Measurements from ENCODE around the gene BPHL. TPM values are rescaled to one million over a fixed set of nuclear protein-coding genes. Genes with fewer than 3 reads are reported as not detected.

The BPHL gene
- total and polyA plus RNA-seq, 2 of the 4 experiments (the other 2 are of a cell fraction): 14.7 to 16.3 TPM

DNA sequence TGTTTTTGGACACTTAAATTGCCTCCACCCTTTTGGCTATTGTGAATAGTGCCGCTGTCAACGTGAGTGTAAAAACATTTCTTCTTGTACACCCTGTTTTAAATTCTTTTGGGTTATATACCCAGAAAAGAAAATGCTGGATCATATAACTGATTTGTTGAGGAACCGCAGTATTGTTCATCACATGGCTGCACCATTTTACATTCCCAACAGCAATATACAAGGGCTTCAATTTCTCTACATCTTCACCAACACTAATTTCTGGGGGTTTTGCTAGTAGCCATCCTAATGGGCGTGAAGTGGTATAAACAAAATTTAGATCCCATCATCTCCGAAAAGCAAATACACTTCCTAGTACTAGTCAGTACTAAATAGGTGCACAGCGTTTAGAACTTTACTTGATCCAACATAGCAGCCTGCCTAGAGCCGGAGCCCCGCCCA is 579 bp upstream of the BPHL start:
- H3K79me1 ChIP-seq (ENCODE audit: low read depth in 1 of 2, low read length in 2 of 2): peaks cover 8 to 12% of the 10 kb centered on the region in 2 experiments
- no peak overlapping the region for H2BK15ac ChIP-seq (ENCODE audit: low read depth, low read length)
- 0 out of 2 replicates have a peak overlapping the region, but pooled peaks have one; percentile 11 for H3K14ac ChIP-seq (replicated peaks; ENCODE audit: low read depth, low read length)
- H4K91ac ChIP-seq (ENCODE audit: insufficient read depth, low read depth, low read length): no peak overlapping the region
- H3K4me2 ChIP-seq (ENCODE audit: low read depth, low read length): peak overlapping the region; percentile 80
- no peaks in the 10 kb centered on the region for H3K4me1 ChIP-seq (ENCODE audit: control insufficient read depth, insufficient read depth, low read length)
- H3K4me3 ChIP-seq (ENCODE audit: insufficient read depth, low read depth, low read length): peak overlapping the region; percentile 72
- no peak for TF ChIP-seq RFX5 (IDR thresholded peaks at IDR 0.05; ENCODE audit: low read depth, low read length)
- 0 out of 2 replicates have a peak, but pooled peaks have one; percentile 4 for TF ChIP-seq SMC3 (IDR thresholded peaks at IDR 0.05; ENCODE audit: low read depth, low read length)
- intact Hi-C loops (cut with micrococcal nuclease): no loop called here
- no peaks in the 10 kb centered on the region for H3K27me3 ChIP-seq (ENCODE audit: control insufficient read depth, insufficient read depth, low read length)
- peak overlapping the region in 1 of 2 experiments; percentile 44; a peak in 1 of 4 replicates for H4K8ac ChIP-seq (ENCODE audit: low read depth in 2 of 2, low read length in 2 of 2)
- no peak overlapping the region for H3K56ac ChIP-seq (ENCODE audit: extremely low read depth, insufficient read depth, low read length)
- H2BK20ac ChIP-seq (ENCODE audit: low read depth, low read length): no peak overlapping the region
- peak overlapping the region; percentile 97 for H2AFZ ChIP-seq (replicated peaks; ENCODE audit: low read length, poor library complexity)
- ATAC-seq (ENCODE audit: low read depth) (peak; percentile 1), DNase-seq (no peak)
- no peaks in the 10 kb centered on the region for H3K9me3 ChIP-seq (ENCODE audit: control insufficient read depth, insufficient read depth, low read length)
- no peaks in the 10 kb centered on the region; the same call in 1 of the 2 replicates for H4K20me1 ChIP-seq (ENCODE audit: insufficient read depth, low read length)
- POLR2A ChIA-PET (ENCODE audit: unreplicated experiment): no interaction called here
- no peak overlapping the region; the same call in 1 of the 2 replicates for H3K27ac ChIP-seq (ENCODE audit: insufficient read depth, low read length)
- CTCF ChIA-PET: no interaction called here
- H3K9me1 ChIP-seq (ENCODE audit: insufficient read depth, low read length): no peaks in the 10 kb centered on the region; the same call in 1 of the 2 replicates
- peaks cover 18% of the 10 kb centered on the region for H3K36me3 ChIP-seq (ENCODE audit: control insufficient read depth, insufficient read depth, low read length)
- WGBS, 2 experiments (ENCODE audit: extremely low coverage in 2 of 2, insufficient read length in 1 of 2): 0% methylated on average over 2 of the region's 8 CpGs; no CpG with 5 or more reads in 1 of the 2 experiments
- no peak overlapping the region for H2AK5ac ChIP-seq (ENCODE audit: low read depth, low read length)
- no peak overlapping the region for H2BK120ac ChIP-seq (ENCODE audit: low read depth, low read length)
- H3K9ac ChIP-seq (ENCODE audit: low read depth, low read length): no peak overlapping the region; the same call in 1 of the 2 replicates
- no peak overlapping the region for H4K5ac ChIP-seq (ENCODE audit: low read depth, low read length)
- no peak overlapping the region for H2AK9ac ChIP-seq (replicated peaks; ENCODE audit: low read depth, low read length, poor library complexity)
- no peak overlapping the region for H3K23ac ChIP-seq (ENCODE audit: low read depth, low read length)
- no peak overlapping the region for H2BK5ac ChIP-seq (ENCODE audit: low read depth, low read length, poor library complexity, severe bottlenecking)
- no peak overlapping the region for H3K18ac ChIP-seq (ENCODE audit: low read depth, low read length)
- in situ Hi-C loops (cut with MboI; ENCODE audit: low sequenced_read_pairs): loop anchor here (25.0 kb wide), 1 partner anchor 869 kb away; no protein-coding TSS in a partner anchor
- no TSS peak for BruUV-seq (replicated peaks)
- dilution Hi-C loops (cut with HindIII; ENCODE audit: low sequenced_read_pairs, unreplicated experiment): no loop called here
- no peak overlapping the region for H3K4ac ChIP-seq (ENCODE audit: low read depth, low read length)

All from IMR-90 (cell line).